Measurements from ENCODE around the gene NASP. TPM values are rescaled to one million over a fixed set of nuclear protein-coding genes. Genes with fewer than 3 reads are reported as not detected.
A peak's percentile ranks its signal among the peaks of the same experiment; 100 is the strongest.

The NASP gene
- total RNA-seq, 2 experiments from 2014 or later: 210 to 373 TPM

DNA sequence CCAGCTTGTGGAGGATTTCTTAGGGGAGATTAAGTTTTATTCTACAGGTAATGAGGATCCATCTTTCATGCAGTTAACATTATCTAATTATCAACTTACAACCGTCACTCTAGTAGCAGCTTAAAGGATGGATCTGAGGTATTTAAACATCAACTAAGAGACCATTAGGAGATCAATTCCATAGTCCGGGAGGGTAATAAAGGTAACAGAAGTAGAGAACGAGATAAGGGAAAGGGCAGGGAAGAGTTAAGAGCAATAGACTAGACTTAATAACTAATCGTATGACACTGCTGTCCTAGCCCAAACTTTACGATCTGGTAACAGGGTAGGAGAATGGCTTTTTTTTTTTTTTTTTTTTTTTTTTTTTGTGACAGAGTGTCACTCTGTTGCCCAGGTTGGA lies 59.5 kb downstream of the NASP start:
- CTCF ChIA-PET (ENCODE audit: unreplicated experiment): no interaction called here
- intact Hi-C loops (cut with micrococcal nuclease; ENCODE audit: unreplicated experiment): loop anchor here (10.0 kb wide), 1 partner anchor 361 kb away; no protein-coding TSS in a partner anchor
- Histone ChIP-seq H2AFZ (ENCODE audit: low read length) (no peak overlapping the region), H3K4me3 (ENCODE audit: low read depth, low read length, poor library complexity, severe bottlenecking) (no peak overlapping the region), H3K36me3 (ENCODE audit: insufficient read depth, low read length) (peaks cover 85% of the 10 kb centered on the region), H3K9me3 (ENCODE audit: low read length) (no peaks in the 10 kb centered on the region), H3K4me2 (ENCODE audit: low read length) (no peak overlapping the region), H3K27ac (ENCODE audit: low read depth, low read length, poor library complexity, severe bottlenecking) (no peak overlapping the region), H3K4me1 (ENCODE audit: insufficient read depth, low read length, poor library complexity, severe bottlenecking) (peaks cover 36% of the 10 kb centered on the region), H3K79me2 (ENCODE audit: insufficient read depth, low read depth, low read length) (peaks cover 13% of the 10 kb centered on the region; the same call in 1 of the 2 replicates), H3K9me2 (ENCODE audit: insufficient read depth, low read length) (no peaks in the 10 kb centered on the region), H4K20me1 (ENCODE audit: insufficient read depth, low read length) (peaks cover 16% of the 10 kb centered on the region; the same call in 1 of the 2 replicates)
- no TSS peak for BruUV-seq (replicated peaks)
- TF ChIP-seq EZH2phosphoT487 (IDR thresholded peaks at IDR 0.05; ENCODE audit: borderline replicate concordance, low read depth, low read length): no peak
- TF ChIP-seq, protein P1, sequence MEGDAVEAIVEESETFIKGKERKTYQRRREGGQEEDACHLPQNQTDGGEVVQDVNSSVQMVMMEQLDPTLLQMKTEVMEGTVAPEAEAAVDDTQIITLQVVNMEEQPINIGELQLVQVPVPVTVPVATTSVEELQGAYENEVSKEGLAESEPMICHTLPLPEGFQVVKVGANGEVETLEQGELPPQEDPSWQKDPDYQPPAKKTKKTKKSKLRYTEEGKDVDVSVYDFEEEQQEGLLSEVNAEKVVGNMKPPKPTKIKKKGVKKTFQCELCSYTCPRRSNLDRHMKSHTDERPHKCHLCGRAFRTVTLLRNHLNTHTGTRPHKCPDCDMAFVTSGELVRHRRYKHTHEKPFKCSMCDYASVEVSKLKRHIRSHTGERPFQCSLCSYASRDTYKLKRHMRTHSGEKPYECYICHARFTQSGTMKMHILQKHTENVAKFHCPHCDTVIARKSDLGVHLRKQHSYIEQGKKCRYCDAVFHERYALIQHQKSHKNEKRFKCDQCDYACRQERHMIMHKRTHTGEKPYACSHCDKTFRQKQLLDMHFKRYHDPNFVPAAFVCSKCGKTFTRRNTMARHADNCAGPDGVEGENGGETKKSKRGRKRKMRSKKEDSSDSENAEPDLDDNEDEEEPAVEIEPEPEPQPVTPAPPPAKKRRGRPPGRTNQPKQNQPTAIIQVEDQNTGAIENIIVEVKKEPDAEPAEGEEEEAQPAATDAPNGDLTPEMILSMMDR (conservative IDR thresholded peaks at IDR 0.05; ENCODE audit: low read length): no peak
- no peak for DNase-seq (ENCODE audit: low spot score)
- POLR2A ChIA-PET: interaction anchor here (0.7 kb wide), 1 partner anchor 18 kb away, joined by 3 read pairs; no protein-coding TSS in a partner anchor

DNA sequence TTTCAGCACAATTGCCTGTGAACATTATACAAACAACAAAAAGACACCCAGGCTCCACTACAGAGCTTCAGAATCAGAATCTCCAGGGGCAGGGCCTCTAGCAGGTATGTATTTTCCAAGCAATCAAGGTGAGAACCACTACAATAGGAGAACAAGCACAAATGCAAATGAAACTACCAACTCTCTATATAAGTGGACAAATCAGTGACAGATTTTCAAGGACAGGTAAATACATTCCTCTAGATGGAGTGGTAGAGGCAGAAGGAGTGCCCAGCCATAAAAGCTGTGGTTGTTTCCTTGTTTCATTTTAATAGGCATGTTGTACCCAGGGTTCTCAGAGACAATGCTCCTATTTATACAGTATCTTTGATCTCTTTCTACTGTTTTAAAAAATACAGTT lies 60.1 kb downstream of the NASP start:
- DNase-seq (ENCODE audit: low spot score): peak; percentile 44
- no peaks in the 10 kb centered on the region for H3K9me2 ChIP-seq (ENCODE audit: insufficient read depth, low read length)
- intact Hi-C loops (cut with micrococcal nuclease; ENCODE audit: unreplicated experiment): loop anchor here (2.0 to 10.0 kb wide), 2 partner anchors 199 to 361 kb away; no protein-coding TSS in a partner anchor
- no peaks in the 10 kb centered on the region for H3K9me3 ChIP-seq (ENCODE audit: low read length)
- peaks cover 16% of the 10 kb centered on the region; the same call in 1 of the 2 replicates for H4K20me1 ChIP-seq (ENCODE audit: insufficient read depth, low read length)
- POLR2A ChIA-PET: interaction anchor here (0.6 to 2.4 kb wide), 6 partner anchors 10 to 305 kb away, joined by 3 to 7 read pairs (median 4); partner anchors contain the start of gene GPBP1L1
- H3K4me2 ChIP-seq (ENCODE audit: low read length): peak overlapping the region; percentile 66
- H3K27ac ChIP-seq (ENCODE audit: low read depth, low read length, poor library complexity, severe bottlenecking): peak overlapping the region; percentile 74
- peaks cover 13% of the 10 kb centered on the region; the same call in 1 of the 2 replicates for H3K79me2 ChIP-seq (ENCODE audit: insufficient read depth, low read depth, low read length)
- TF ChIP-seq EZH2phosphoT487 (IDR thresholded peaks at IDR 0.05; ENCODE audit: borderline replicate concordance, low read depth, low read length): no peak
- TF ChIP-seq, protein P1 (conservative IDR thresholded peaks at IDR 0.05; ENCODE audit: low read length): peak; percentile 67
- BruUV-seq (replicated peaks): no TSS peak
- H3K4me3 ChIP-seq (ENCODE audit: low read depth, low read length, poor library complexity, severe bottlenecking): no peak overlapping the region
- CTCF ChIA-PET (ENCODE audit: unreplicated experiment): interaction anchor here (0.5 kb wide), 1 partner anchor 14 kb away, joined by 3 read pairs; no protein-coding TSS in a partner anchor
- H3K36me3 ChIP-seq (ENCODE audit: insufficient read depth, low read length): peaks cover 85% of the 10 kb centered on the region
- no peak overlapping the region for H2AFZ ChIP-seq (ENCODE audit: low read length)
- peaks cover 36% of the 10 kb centered on the region for H3K4me1 ChIP-seq (ENCODE audit: insufficient read depth, low read length, poor library complexity, severe bottlenecking)

DNA sequence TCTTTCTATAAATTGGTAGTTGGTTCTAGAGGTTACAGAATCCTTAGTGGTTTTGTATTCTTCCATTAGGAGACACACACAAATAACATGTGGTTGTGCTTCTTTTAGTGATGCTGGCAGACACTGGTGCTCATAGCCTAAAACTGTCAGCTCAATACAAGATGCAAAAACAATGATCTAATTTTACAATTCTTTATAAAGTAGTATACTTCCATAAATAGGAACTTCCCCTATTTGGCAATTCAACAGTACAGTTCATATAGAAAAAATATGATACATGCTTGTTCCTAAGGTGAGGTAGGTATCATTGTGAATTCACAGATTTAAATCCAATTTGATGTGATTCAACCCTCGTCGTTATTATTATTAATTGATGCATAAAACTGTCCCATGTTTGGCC lies 60.8 kb downstream of the NASP start:
- Histone ChIP-seq H3K9me3 (ENCODE audit: low read length) (no peaks in the 10 kb centered on the region), H4K20me1 (ENCODE audit: insufficient read depth, low read length) (peaks cover 16% of the 10 kb centered on the region; the same call in 1 of the 2 replicates), H2AFZ (ENCODE audit: low read length) (no peak overlapping the region), H3K27ac (ENCODE audit: low read depth, low read length, poor library complexity, severe bottlenecking) (peak overlapping the region; percentile 74), H3K9me2 (ENCODE audit: insufficient read depth, low read length) (no peaks in the 10 kb centered on the region), H3K36me3 (ENCODE audit: insufficient read depth, low read length) (peaks cover 86% of the 10 kb centered on the region), H3K4me2 (ENCODE audit: low read length) (peak overlapping the region; percentile 66), H3K79me2 (ENCODE audit: insufficient read depth, low read depth, low read length) (peaks cover 17% of the 10 kb centered on the region; the same call in 1 of the 2 replicates), H3K4me3 (ENCODE audit: low read depth, low read length, poor library complexity, severe bottlenecking) (peak overlapping the region; percentile 29), H3K4me1 (ENCODE audit: insufficient read depth, low read length, poor library complexity, severe bottlenecking) (peaks cover 36% of the 10 kb centered on the region)
- intact Hi-C loops (cut with micrococcal nuclease; ENCODE audit: unreplicated experiment): loop anchor here (2.0 to 10.0 kb wide), 2 partner anchors 198 to 360 kb away; no protein-coding TSS in a partner anchor
- ChIA-PET CTCF (ENCODE audit: unreplicated experiment) (interaction anchor here (0.5 kb wide), 1 partner anchor 14 kb away, joined by 3 read pairs; no protein-coding TSS in a partner anchor), POLR2A (interaction anchor here (0.6 to 2.4 kb wide), 10 partner anchors 11 to 932 kb away, joined by 3 to 7 read pairs (median 4); partner anchors contain the start of gene GPBP1L1)
- DNase-seq (ENCODE audit: low spot score): peak; percentile 65
- no TSS peak for BruUV-seq (replicated peaks)
- no peak for TF ChIP-seq EZH2phosphoT487 (IDR thresholded peaks at IDR 0.05; ENCODE audit: borderline replicate concordance, low read depth, low read length)
- TF ChIP-seq, protein P1 (conservative IDR thresholded peaks at IDR 0.05; ENCODE audit: low read length): no peak

Data from OCI-LY7 (cell line).